Urinary bladder (tissue), 4 donors: Measurements from ENCODE around the gene GABRA5. TPM values are rescaled to one million over a fixed set of nuclear protein-coding genes. Genes with fewer than 3 reads are reported as not detected.
A peak's percentile ranks its signal among the peaks of the same experiment; 100 is the strongest.
"Not testable (repeated sequence)": the region's sequence is repeated elsewhere in the genome, so short reads cannot be mapped to it uniquely, and the experiment has no call there.

Source experiments
- DNase-seq: peaks from one replicate; pipeline ENCODE4 v3.0.0-alpha.2; 2015; ENCODE audit errors: extremely low spot score
- H3K27ac ChIP-seq: one replicate; pipeline ENCODE4 v1.5.1; 2013; ENCODE audit warnings: low read depth, mild to moderate bottlenecking, moderate library complexity
- H3K36me3 ChIP-seq: one replicate; pipeline ENCODE4 v1.6.1; 2013; ENCODE audit warnings: mild to moderate bottlenecking, moderate library complexity; ENCODE audit not compliant: insufficient read depth
- H3K4me1 ChIP-seq: one replicate; pipeline ENCODE4 v1.6.1; 2013; ENCODE audit warnings: mild to moderate bottlenecking, moderate library complexity; ENCODE audit not compliant: insufficient read depth
- H3K4me3 ChIP-seq: one replicate; pipeline ENCODE4 v1.5.1; 2013; ENCODE audit warnings: low read depth, low read length
- WGBS: extraction: QIAGEN DNeasy Blood & Tissue Kit; methylation state at CpG from one replicate; pipeline ENCODE4 v1.1.7; 2013; 5-methylcytosine and 5-hydroxymethylcytosine counted together
- polyA plus RNA-seq: library from polyadenylated mRNA; stranded (reverse); fragments of 200-250 nt; gene quantifications from one replicate; pipeline ENCODE4 v1.2.3, GENCODE V29; 2013
- total RNA-seq: library from RNA; depleted of rRNA; stranded (reverse); fragments of >200 nt; gene quantifications from one replicate; pipeline ENCODE4 v1.2.3, GENCODE V29; 2014
- donor health status: healthy with polysubstance abuse.
- donor health status: healthy.

The GABRA5 gene
- total and polyA plus RNA-seq, 2 donors: 0.35 to 0.85 TPM

DNA sequence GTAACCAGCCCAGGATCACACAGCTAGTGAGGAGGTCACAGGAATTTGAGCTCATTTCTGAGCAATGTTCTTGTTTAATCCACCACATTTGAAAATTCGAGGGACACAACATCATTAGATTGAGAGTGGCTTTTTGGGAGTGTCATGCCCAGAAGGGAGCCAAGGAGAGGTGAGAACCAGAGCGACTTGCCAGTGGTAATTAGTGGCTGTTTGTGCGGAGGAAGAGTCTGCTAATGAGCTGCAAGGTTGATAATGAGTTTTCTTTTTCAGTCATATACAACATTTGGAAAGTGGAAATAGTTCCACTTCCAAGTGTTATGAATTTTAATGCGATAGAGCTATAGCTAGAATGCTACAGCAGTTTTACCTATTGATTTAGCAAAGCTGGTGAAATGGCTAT is 19.7 kb downstream of the GABRA5 start:
- no peaks in the 10 kb centered on the region for H3K4me1 ChIP-seq
- H3K27ac ChIP-seq: no peak overlapping the region
- no peaks in the 10 kb centered on the region for H3K36me3 ChIP-seq
- WGBS: 74% methylated on average over 4 of the region's 4 CpGs
- no peak for DNase-seq
- no peak overlapping the region for H3K4me3 ChIP-seq

DNA sequence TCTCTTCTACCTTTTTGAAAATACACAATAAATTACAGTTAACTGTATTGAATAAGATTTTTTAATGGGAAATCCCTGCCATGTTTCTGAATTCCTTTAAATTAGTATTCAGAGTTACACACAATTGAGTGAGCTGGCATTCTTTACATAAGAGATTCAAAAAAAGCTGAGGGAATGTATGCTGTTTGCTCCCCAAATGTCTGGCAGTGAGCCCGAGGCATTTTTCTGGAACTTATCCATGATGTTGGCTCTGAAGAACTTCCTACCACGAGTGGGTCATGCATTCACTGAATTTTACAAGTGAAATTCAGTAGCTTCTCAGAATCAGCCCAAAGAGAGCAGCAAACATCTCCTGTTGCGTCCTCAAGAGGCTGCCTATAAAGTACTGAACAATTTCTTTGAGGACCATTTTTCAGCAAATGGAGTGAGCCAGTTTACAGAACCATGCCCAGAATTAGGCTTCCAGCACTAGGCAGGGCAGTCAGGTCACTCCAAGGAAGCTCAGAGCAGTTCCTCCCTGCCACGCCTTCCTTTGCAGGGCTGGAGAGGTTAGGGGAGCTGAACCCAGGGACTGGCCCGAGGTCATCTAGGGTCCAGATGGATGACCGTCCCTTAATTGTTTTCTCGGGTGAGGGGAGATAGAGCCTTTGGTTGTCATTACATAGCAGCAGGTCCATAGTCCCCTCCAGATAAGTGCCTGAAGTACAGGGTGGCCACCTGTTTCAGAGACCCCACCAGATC is 21.2 kb downstream of the GABRA5 start:
- Histone ChIP-seq H3K36me3 (no peaks in the 10 kb centered on the region), H3K27ac (no peak overlapping the region), H3K4me1 (no peaks in the 10 kb centered on the region), H3K4me3 (no peak overlapping the region)
- WGBS: 54% methylated on average over 7 of the region's 7 CpGs
- no peak for DNase-seq

DNA sequence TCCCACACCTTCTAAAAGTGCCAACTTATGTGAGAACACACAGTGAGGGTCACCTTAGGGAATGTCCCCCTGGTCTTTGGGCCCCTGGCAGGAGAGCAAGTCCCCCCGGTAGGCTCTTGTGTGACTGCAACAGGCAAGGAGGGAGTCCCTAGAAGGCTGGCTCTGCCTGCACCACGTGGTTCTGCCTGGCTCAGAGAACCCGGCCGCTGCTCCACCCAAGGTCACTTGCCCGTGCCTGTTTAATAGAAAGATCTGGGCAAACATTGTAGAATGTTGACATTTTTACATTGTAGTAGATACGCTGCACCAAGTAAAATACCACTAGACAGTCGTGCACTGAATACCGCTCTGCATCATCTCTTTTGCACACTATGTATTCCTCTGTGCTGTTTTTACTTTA is 21.9 kb downstream of the GABRA5 start:
- Histone ChIP-seq H3K4me3 (no peak overlapping the region), H3K4me1 (no peaks in the 10 kb centered on the region), H3K36me3 (no peaks in the 10 kb centered on the region), H3K27ac (no peak overlapping the region)
- WGBS: 53% methylated on average over 8 of the region's 8 CpGs
- no peak for DNase-seq

DNA sequence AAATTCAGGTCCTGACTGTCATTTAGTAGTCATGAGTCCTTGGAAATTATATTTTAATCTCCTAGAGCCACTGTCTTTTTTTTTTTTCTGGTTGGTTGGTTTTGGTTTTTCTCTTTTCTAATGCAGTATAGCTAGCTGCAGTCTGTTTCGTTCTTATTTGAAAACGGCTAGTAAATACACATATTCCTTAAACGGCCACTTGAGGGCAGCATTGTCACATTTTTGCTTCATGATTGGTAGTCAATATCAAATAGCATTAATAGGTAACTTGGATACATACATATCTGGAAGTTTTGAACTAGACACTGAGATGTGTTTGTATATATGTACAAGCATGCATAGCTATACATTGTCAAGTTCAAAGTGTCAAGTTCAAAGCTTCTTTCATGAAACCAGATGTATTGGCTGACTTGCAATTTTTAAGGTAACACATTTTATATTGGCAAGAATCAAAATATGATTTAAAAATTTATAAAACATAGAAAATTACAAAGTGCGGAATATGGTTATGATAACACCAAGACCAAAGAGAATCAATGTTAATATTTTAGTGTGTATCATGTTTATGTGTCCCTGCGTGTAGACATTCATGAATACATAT is 22.5 kb downstream of the GABRA5 start:
- WGBS: 25% methylated on average over 5 of the region's 5 CpGs
- no peaks in the 10 kb centered on the region for H3K4me1 ChIP-seq
- no peaks in the 10 kb centered on the region for H3K36me3 ChIP-seq
- H3K4me3 ChIP-seq: no peak overlapping the region
- no peak overlapping the region for H3K27ac ChIP-seq
- no peak for DNase-seq

DNA sequence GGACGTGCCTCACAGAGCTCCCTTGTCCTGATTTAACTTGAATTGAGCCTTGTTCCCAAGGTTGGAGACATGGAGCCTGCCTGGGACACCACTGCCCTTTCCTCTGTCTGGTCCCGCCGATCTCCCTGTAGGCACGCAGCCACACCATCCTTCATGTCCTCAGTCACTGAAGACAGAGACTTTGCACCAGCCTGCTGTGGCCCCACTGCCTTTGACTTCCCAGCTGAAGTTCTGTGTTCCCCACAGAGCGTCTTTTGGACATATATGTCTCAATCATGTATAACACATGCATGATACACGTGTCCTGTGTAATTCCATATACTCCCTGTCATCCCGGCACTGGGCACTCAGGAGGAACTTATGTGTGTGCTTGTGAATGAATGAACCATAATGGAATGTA is 23.6 kb downstream of the GABRA5 start:
- WGBS: 86% methylated on average over 7 of the region's 7 CpGs
- no peaks in the 10 kb centered on the region for H3K4me1 ChIP-seq

DNA sequence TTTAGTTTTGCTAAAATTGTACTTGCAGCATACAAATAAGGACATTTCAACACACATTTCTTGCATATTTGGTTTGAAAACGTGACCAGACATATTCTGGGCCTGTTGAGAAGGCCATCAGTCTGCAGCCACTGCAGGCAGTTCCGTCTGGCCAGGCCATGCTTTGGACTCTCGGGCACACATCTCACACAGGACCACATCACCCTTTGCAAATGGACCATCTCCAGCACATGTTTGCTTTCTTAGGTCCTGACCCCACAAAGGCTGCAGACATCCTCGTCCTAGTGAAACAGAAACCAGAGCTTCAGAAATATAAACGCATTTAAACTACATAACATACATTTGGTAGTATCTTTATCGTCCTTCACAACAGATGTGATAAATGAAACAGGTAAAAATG is 24.1 kb downstream of the GABRA5 start:
- Histone ChIP-seq H3K4me3 (no peak overlapping the region), H3K4me1 (no peaks in the 10 kb centered on the region), H3K36me3 (no peaks in the 10 kb centered on the region), H3K27ac (no peak overlapping the region)
- DNase-seq: no peak
- WGBS: 62% methylated on average over 6 of the region's 6 CpGs

More for the DNA sequence above, 23.6 kb downstream of the GABRA5 start:
- H3K4me3 ChIP-seq: no peak overlapping the region
- no peak for DNase-seq
- no peak overlapping the region for H3K27ac ChIP-seq
- no peaks in the 10 kb centered on the region for H3K36me3 ChIP-seq

DNA sequence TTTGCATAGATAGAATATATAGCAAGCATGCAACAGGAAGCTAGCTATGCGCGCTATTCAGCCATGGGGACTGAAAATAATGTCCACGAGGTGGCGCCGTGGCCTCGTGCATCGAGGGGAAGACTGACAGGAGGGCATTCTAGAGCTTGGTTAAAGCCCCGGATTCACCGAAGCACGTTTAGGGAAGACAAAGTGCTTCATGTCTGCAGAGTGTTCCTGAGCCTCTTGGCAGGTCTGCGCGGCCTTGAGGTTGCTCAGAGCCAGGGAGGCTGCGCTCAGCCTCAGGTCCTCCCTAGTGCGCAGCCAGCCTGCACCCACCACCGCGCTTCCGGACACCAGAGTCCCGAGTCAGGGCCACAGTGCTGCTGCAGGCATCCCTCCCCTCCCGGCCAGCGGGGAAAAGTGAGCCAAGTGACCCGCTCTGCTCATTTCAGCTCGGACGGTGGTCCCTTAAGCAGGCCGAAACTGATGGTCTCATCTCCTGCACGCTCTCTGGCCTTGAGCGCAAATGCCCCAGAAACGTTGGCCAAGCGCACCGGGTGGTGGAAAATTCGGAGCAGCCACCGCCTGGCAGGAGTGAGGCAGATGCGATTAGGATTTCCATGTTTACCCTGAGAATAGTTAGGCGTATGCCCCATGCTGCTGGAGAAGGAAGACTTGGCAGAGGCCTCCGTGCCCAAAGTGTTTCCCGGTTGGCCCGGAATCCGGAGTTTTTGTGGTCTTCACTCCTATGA is 24.8 kb downstream of the GABRA5 start:
- WGBS: 8% methylated on average over 37 of the region's 37 CpGs
- Histone ChIP-seq H3K4me1 (no peaks in the 10 kb centered on the region), H3K4me3 (no peak overlapping the region), H3K27ac (no peak overlapping the region), H3K36me3 (no peaks in the 10 kb centered on the region)
- DNase-seq: peak; percentile 50

DNA sequence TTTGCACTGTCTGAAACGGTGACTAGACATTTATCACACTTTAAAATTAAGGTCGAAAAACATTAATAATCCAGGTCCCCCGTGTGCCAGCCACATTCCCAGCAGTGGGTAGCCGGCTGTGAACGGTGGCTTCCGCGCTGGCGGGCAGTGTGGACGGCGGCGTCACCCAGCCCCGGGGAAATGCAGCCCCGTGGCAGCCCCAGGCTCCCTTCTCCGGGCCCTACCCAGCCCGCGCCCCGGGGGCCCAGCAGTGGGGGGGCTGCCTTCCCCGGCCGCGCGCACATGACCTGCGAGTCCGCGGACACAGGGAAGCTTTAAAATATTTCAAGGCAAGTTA is 25.3 kb downstream of the GABRA5 start:
- Histone ChIP-seq H3K36me3 (no peaks in the 10 kb centered on the region), H3K4me1 (no peaks in the 10 kb centered on the region), H3K27ac (no peak overlapping the region), H3K4me3 (no peak overlapping the region)
- no peak for DNase-seq
- WGBS: 22% methylated on average over 24 of the region's 24 CpGs

DNA sequence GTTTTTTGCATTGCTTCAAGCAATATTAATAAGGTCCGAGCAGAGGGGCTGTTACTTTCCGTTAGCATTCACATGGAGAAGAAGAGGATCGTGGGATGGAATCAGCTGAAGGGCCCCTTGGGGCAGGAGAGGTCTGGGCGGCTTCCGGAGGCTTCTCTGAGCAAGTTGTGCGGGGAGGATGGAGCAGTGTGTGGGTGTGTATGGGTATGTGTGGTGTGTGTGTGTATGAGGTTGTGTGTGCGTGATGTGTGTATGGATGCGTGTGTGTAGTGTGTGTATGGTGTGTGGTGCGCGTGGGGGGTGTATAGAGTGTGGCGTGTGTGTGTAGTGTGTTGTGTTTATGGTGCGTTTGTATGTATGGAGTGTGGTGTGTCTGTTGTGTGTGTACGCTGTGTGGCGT is 25.8 kb downstream of the GABRA5 start:
- Histone ChIP-seq H3K4me3 (no peak overlapping the region), H3K4me1 (no peaks in the 10 kb centered on the region), H3K27ac (no peak overlapping the region), H3K36me3 (no peaks in the 10 kb centered on the region)
- no peak for DNase-seq
- 83% methylated on average over 14 of the region's 14 CpGs for WGBS

DNA sequence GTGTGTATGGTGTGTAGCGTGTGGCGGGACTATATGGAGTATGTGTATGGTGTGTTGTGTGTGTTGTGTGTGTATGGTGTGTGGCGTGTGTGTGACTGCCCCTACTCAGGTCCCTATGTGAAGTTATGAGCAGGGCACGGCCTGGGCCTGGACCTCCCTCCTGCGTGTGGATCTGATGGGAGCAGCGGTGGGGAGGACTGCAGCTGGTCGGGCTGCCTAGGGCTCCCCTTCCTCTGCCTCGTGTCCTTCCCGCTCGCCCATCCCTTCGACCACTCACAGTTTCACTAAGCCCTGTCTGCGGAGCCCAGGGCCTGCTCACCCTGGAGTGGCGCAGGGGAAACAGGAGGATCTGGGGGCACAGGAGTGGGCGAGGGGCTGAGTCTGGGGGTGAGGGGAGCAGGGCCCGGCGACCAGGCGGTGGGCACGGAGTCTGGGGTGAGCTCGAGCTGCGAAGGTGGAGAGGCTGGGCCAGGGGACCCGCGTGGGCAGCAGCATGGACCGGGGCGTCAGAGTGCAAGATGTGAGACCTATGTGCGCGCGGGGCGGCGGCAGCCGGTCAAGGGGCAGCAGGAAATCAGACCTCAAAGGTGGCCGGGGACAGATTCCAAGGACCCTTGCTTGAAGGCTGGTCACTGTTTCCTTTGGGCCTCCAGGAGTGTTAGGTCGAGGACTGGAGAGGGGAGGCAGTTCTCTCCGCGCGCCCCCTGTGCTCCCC is 26.6 kb downstream of the GABRA5 start:
- 86% methylated on average over 35 of the region's 35 CpGs for WGBS
- Histone ChIP-seq H3K4me3 (no peak overlapping the region), H3K4me1 (no peaks in the 10 kb centered on the region), H3K27ac (no peak overlapping the region), H3K36me3 (no peaks in the 10 kb centered on the region)
- DNase-seq: no peak

DNA sequence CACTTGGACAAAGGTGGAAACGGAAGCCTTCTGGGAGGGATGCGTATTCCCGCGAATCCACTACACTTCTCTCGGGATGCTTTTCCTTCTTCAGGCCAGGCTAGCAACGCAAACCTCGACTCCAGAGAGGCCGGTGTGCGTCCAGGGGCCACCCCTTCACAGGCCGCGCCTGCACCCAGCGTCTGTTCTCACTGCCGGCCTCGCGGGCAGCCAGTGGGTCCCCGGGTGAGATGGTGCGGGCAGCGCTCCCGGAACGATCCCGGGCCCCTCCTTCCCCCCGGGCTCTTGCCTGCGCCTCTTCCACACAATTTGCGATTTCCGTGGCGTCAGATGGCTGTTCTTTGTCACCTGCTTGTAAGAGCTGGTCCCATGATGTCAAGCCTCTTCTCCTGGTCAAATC is 27.3 kb downstream of the GABRA5 start:
- Histone ChIP-seq H3K36me3 (no peaks in the 10 kb centered on the region), H3K4me1 (no peaks in the 10 kb centered on the region), H3K4me3 (no peak overlapping the region), H3K27ac (no peak overlapping the region)
- 76% methylated on average over 26 of the region's 26 CpGs for WGBS
- DNase-seq: no peak

DNA sequence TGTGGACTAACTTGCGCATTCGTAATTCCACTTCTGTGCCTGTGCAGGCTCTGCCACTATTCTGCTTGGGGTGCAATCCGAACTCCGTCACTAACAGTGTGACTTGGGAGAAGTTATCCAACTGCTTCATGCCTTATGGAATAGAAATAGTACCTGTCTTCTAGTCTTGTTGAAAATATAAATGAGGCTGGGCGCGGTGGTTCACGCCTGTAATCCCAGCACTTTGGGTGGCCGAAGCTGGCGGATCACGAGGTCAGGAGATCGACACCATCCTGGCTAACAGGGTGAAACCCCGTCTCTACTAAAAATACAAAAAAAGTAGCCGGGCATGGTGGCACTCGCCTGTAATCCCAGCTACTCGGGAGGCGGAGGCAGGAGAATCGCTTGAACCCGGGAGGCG is 28.5 kb downstream of the GABRA5 start:
- H3K4me3 ChIP-seq, H3K36me3 ChIP-seq, H3K27ac ChIP-seq, H3K4me1 ChIP-seq, DNase-seq: not testable (repeated sequence)
- 94% methylated on average over 19 of the region's 19 CpGs for WGBS

DNA sequence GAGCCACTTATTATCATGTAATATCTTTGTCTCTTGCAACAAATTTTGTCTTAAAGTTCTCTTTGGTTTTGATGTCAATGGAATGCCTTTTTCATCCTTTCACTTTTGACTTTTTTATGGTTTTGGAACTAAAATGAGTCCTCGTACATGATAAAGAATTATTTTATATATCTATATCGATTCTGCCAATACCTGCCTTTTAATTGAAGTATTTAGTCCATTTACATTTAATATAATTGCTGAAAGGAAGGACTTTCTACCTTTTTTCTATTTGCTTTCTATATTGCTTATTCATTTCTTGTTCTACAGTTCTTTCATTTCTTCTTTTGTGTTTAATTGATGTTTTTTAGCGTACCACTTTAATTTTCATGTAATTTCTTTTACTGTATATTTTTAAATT is 32.8 kb downstream of the GABRA5 start:
- no peak for DNase-seq
- H3K4me3 ChIP-seq: no peak overlapping the region
- H3K4me1 ChIP-seq: no peaks in the 10 kb centered on the region
- 94% methylated on average over 3 of the region's 3 CpGs for WGBS
- no peaks in the 10 kb centered on the region for H3K36me3 ChIP-seq
- H3K27ac ChIP-seq: no peak overlapping the region

DNA sequence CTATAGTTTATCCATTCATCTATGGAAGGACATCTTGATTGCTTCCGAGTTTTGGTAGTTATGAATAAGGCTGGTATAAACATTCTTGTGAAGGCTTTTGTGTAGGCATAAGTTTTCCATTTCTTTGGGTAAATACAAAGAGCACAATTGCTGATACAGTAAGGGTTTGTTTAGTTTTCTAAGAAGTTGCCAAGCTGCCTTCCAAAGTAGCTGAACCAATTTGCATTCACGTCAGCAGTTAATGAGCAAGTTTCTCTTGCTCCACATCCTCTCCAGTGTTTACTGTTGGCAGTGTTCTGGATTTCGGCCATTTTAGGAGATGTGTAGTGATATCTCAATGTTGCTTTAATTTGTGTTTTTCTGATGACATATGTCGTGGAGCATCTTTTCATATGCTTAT is 34.2 kb downstream of the GABRA5 start:
- H3K4me1 ChIP-seq: no peaks in the 10 kb centered on the region
- H3K36me3 ChIP-seq: no peaks in the 10 kb centered on the region
- WGBS: 60% methylated on average over 4 of the region's 4 CpGs
- no peak overlapping the region for H3K27ac ChIP-seq
- no peak for DNase-seq
- H3K4me3 ChIP-seq: no peak overlapping the region
